HG02885 (cell line): ENCODE results near the gene PDPR.
"Not testable (repeated sequence)": the region's sequence is repeated elsewhere in the genome, so short reads cannot be mapped to it uniquely, and the experiment has no call there.

Experiments
- ATAC-seq: cut with Tn5 transposase; IDR thresholded peaks from one replicate; pipeline ENCODE4 v1.9.1; 2021; ENCODE audit warnings: mild to moderate bottlenecking; ENCODE audit not compliant: unreplicated experiment, poor library complexity

Gene PDPR

GRCh38 chr16:70204010-70204409 lies 89.9 kb downstream of the PDPR start:
- ATAC-seq: not testable (repeated sequence)

GRCh38 chr16:70204668-70205405 lies 90.7 kb downstream of the PDPR start:
- not testable (repeated sequence) for ATAC-seq

GRCh38 chr16:70206382-70206781 lies 92.2 kb downstream of the PDPR start:
- ATAC-seq: not testable (repeated sequence)
